ENCODE measurements around the gene UBR4. TPM values are rescaled to one million over a fixed set of nuclear protein-coding genes. Genes with fewer than 3 reads are reported as not detected.

Gene UBR4
- total and polyA plus RNA-seq, 2 experiments from 2014 or later: 140 to 175 TPM

GRCh38 chr1:19199969-19200604 lies 10.0 kb downstream of the UBR4 start:
- Histone ChIP-seq H3K27me3 (no peaks in the 10 kb centered on the region), H3K79me2 (peaks cover 77% of the 10 kb centered on the region), H3K9me2 (replicated peaks; ENCODE audit: insufficient read depth) (no peaks in the 10 kb centered on the region), H3K36me3 (replicated peaks; ENCODE audit: insufficient read depth, low read depth) (no peaks in the 10 kb centered on the region), H3K4me2 (no peak overlapping the region), H4K20me1 (ENCODE audit: insufficient read depth, poor library complexity, severe bottlenecking) (peaks cover 29% of the 10 kb centered on the region), H3K4me1 (ENCODE audit: insufficient read depth) (peaks cover 37% of the 10 kb centered on the region), H2AFZ (no peak overlapping the region), H3K4me3 (no peak overlapping the region), H3K27ac (no peak overlapping the region), H3K9me3 (ENCODE audit: low read depth) (no peaks in the 10 kb centered on the region)
- WGBS (ENCODE audit: low lambda C conversion rate, missing lambda C conversion rate): 80% methylated on average over 4 of the region's 4 CpGs
- TF ChIP-seq CTCF (IDR thresholded peaks at IDR 0.05; ENCODE audit: poor library complexity): no peak
- TF ChIP-seq EZH2 (IDR thresholded peaks at IDR 0.05; ENCODE audit: borderline replicate concordance): no peak
- no peak for DNase-seq (ENCODE audit: low spot score)

GRCh38 chr1:19199329-19199968 lies 10.6 kb downstream of the UBR4 start:
- no peak overlapping the region for H2AFZ ChIP-seq
- no peak overlapping the region for H3K4me2 ChIP-seq
- 90% methylated on average over 4 of the region's 4 CpGs for WGBS (ENCODE audit: low lambda C conversion rate, missing lambda C conversion rate)
- H4K20me1 ChIP-seq (ENCODE audit: insufficient read depth, poor library complexity, severe bottlenecking): peaks cover 26% of the 10 kb centered on the region
- TF ChIP-seq EZH2 (IDR thresholded peaks at IDR 0.05; ENCODE audit: borderline replicate concordance): no peak
- TF ChIP-seq EZH2phosphoT487 (IDR thresholded peaks at IDR 0.05; ENCODE audit: low read depth, severe bottlenecking, unreplicated experiment): no peak
- TF ChIP-seq CTCF (IDR thresholded peaks at IDR 0.05; ENCODE audit: poor library complexity): no peak
- no peak for DNase-seq (ENCODE audit: low spot score)
- H3K27ac ChIP-seq: no peak overlapping the region
- H3K27me3 ChIP-seq: no peaks in the 10 kb centered on the region
- no peaks in the 10 kb centered on the region for H3K9me2 ChIP-seq (replicated peaks; ENCODE audit: insufficient read depth)
- H3K79me2 ChIP-seq: peaks cover 76% of the 10 kb centered on the region
- no peak overlapping the region for H3K4me3 ChIP-seq
- H3K36me3 ChIP-seq (replicated peaks; ENCODE audit: insufficient read depth, low read depth): no peaks in the 10 kb centered on the region
- peaks cover 35% of the 10 kb centered on the region for H3K4me1 ChIP-seq (ENCODE audit: insufficient read depth)
- H3K9me3 ChIP-seq (ENCODE audit: low read depth): no peaks in the 10 kb centered on the region

GRCh38 chr1:19198820-19199219 lies 11.2 kb downstream of the UBR4 start:
- H4K20me1 ChIP-seq (ENCODE audit: insufficient read depth, poor library complexity, severe bottlenecking): peaks cover 22% of the 10 kb centered on the region
- peaks cover 76% of the 10 kb centered on the region for H3K79me2 ChIP-seq
- H3K36me3 ChIP-seq (replicated peaks; ENCODE audit: insufficient read depth, low read depth): peaks cover 2% of the 10 kb centered on the region
- no peak for TF ChIP-seq CTCF (IDR thresholded peaks at IDR 0.05; ENCODE audit: poor library complexity)
- TF ChIP-seq EZH2 (IDR thresholded peaks at IDR 0.05; ENCODE audit: borderline replicate concordance): no peak
- no peak for TF ChIP-seq EZH2phosphoT487 (IDR thresholded peaks at IDR 0.05; ENCODE audit: low read depth, severe bottlenecking, unreplicated experiment)
- no peaks in the 10 kb centered on the region for H3K9me3 ChIP-seq (ENCODE audit: low read depth)
- no peak overlapping the region for H2AFZ ChIP-seq
- no peak overlapping the region for H3K27ac ChIP-seq
- H3K9me2 ChIP-seq (replicated peaks; ENCODE audit: insufficient read depth): no peaks in the 10 kb centered on the region
- no peak overlapping the region for H3K4me2 ChIP-seq
- no peak for DNase-seq (ENCODE audit: low spot score)
- no peaks in the 10 kb centered on the region for H3K27me3 ChIP-seq
- WGBS (ENCODE audit: low lambda C conversion rate, missing lambda C conversion rate): 88% methylated on average over 4 of the region's 4 CpGs
- H3K4me3 ChIP-seq: no peak overlapping the region
- H3K4me1 ChIP-seq (ENCODE audit: insufficient read depth): peaks cover 34% of the 10 kb centered on the region
